ENCODE measurements around the gene CENPO. TPM values are rescaled to one million over a fixed set of nuclear protein-coding genes. Genes with fewer than 3 reads are reported as not detected.

Gene CENPO
- total and polyA plus RNA-seq, 4 donors = 2.0 to 4.0 (median 2.9) TPM

DNA sequence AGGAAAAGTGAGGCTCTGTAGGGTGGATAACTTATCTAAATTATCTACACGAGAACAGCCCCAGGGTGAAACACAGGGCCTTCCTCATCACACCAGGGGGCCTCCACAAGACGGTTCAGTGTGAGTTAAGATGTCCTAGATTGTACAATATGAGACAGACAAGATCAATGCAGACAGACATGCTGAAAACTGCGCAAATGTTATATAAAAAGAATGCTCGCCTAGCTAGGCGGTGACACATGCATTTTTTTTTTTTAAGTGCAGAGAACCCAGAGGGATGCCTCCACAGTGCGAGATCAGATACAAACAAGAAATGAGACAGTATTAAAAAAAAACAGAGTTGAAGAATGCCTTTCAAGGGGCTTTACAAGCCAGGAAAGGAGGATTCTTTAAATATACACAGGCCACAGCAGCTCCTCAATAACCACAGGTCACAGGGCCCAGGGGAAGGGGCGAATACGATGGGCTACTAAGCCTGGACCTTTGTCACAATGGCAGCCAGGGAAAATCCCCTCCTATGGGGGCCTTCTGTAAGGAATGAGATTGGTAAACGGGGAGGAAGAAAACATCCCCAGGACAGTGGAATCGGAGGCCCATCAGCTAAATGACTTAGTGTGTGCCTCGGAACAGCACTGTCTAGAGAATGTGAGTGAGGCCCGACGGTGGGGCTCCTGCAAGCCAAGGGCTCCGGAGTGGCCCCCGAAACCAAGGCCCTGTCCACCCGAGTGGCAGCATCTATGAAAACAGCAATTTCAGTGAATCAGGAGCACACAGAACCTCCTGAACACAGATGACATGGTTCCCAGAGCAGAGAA lies 77.9 kb downstream of the CENPO start:
- WGBS, 2 donors = 90 to 93% methylated on average over 16 of the region's 16 CpGs
- Histone ChIP-seq H3K4me1 (ENCODE audit: control insufficient read depth in 1 of 2, insufficient read depth in 2 of 2, low read length in 2 of 2) (no peaks in the 10 kb centered on the region), H3K27ac (ENCODE audit: low read depth in 1 of 2, low read length in 2 of 2) (no peak overlapping the region), H3K36me3 (ENCODE audit: control insufficient read depth in 1 of 2, insufficient read depth in 2 of 2, low read length in 1 of 2) (peaks cover 0 to 2% of the 10 kb centered on the region in 2 donors), H3K4me3 (ENCODE audit: low read length in 2 of 2) (no peak overlapping the region), H3K27me3 (ENCODE audit: control insufficient read depth in 1 of 2, insufficient read depth in 2 of 2, low read length in 1 of 2) (no peaks in the 10 kb centered on the region), H3K9me3 (ENCODE audit: control insufficient read depth, low read length) (no peaks in the 10 kb centered on the region)
- DNase-seq (no peak), ATAC-seq (ENCODE audit: low FRiP score) (no peak)
- intact Hi-C loops (cut with DNase I) = no loop called here

DNA sequence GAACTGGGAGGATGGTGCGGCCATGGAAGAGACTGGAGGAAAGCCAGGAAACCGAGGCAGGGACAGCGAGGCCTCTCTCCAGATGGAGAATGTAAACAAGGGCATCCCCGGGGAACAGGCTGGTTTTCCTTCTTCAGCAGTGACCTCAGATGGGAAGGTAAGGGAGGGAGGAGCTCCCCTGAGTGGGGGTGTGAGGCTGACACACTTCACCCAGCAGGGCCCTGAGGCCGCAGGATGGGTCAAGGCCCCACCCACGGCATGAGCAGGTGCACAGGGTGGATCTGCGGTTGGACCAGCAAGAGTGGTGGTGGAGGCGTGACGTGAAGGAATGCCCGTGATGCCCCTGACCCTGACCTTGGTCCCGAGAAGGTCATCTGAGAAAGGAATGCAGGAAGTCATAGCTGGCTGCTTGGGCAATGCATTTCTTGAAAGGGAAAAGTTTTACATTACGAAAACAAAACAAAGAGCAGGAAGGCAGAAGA lies 78.7 kb downstream of the CENPO start:
- 64 to 68% methylated on average over 12 of the region's 12 CpGs for WGBS, 2 donors
- intact Hi-C loops (cut with DNase I) = no loop called here
- H3K9me3 ChIP-seq (ENCODE audit: control insufficient read depth, low read length) = no peaks in the 10 kb centered on the region
- no peak overlapping the region for H3K27ac ChIP-seq (ENCODE audit: low read depth in 1 of 2, low read length in 2 of 2)
- no peak overlapping the region for H3K4me3 ChIP-seq (ENCODE audit: low read length in 2 of 2)
- peaks cover 0 to 2% of the 10 kb centered on the region in 2 donors for H3K36me3 ChIP-seq (ENCODE audit: control insufficient read depth in 1 of 2, insufficient read depth in 2 of 2, low read length in 1 of 2)
- H3K27me3 ChIP-seq (ENCODE audit: control insufficient read depth in 1 of 2, insufficient read depth in 2 of 2, low read length in 1 of 2) = no peaks in the 10 kb centered on the region
- no peaks in the 10 kb centered on the region for H3K4me1 ChIP-seq (ENCODE audit: control insufficient read depth in 1 of 2, insufficient read depth in 2 of 2, low read length in 2 of 2)
- no peak for DNase-seq
- ATAC-seq (ENCODE audit: low FRiP score) = peak; percentile 27

Other genes starting within 250 kb of the CENPO start
- gene PTRHD1, start within 50 bp of the CENPO start, total RNA-seq = 10 to 100 TPM in 1 of 2 donors, 1 to 10 TPM in 1; 8.5 to 16.9 TPM
- 10 to 100 TPM; 17.7 to 19.2 TPM for gene PTRHD1, start within 50 bp of the CENPO start, polyA plus RNA-seq
- 100 to 1,000 TPM; 109 to 144 TPM for gene ADCY3, start 126.8 kb downstream of the CENPO start, total RNA-seq
- 10 to 100 TPM in 1 of 2 donors, 1 to 10 TPM in 1; 7.6 to 50.7 TPM for gene ADCY3, start 126.8 kb downstream of the CENPO start, polyA plus RNA-seq
- 1 to 10 TPM; 6.7 to 7.3 TPM for gene DNAJC27, start 178.5 kb downstream of the CENPO start, total RNA-seq
- 1 to 10 TPM in 1 of 2 donors, under 1 TPM in 1; 0.75 to 2.5 TPM for gene DNAJC27, start 178.5 kb downstream of the CENPO start, polyA plus RNA-seq
- gene EFR3B, start 248.7 kb downstream of the CENPO start, total RNA-seq = 1 to 10 TPM; 1.3 TPM
- under 1 TPM; 0.36 to 0.50 TPM for gene EFR3B, start 248.7 kb downstream of the CENPO start, polyA plus RNA-seq